ENCODE results near the gene SERAC1. TPM values are rescaled to one million over a fixed set of nuclear protein-coding genes. Genes with fewer than 3 reads are reported as not detected.

The SERAC1 gene
- total RNA-seq, 1 experiment from 2014 or later, result 7.6 TPM

DNA sequence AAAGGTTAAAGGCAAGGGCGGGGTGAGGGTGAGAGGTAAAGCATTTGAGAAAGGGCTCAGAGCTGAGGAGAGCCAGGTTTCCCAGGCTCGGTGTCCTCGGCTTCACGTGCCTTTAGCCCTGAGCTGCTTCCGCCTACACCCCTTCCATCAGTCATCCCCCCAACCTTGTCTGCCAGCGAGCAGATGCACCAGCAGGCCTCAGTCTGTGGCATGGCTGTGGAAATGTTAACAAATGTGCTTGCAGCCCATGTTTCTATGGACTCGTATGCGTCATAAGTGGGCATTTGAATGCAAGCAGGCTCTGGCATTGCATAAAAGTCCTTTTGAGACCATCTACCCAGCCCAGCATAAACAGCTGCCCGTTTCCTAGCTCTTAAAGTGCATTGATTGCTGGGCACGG, 97.5 kb downstream of the SERAC1 start:
- Mint-ChIP-seq H3K27me3 (ENCODE audit: low read depth) (no peaks in the 10 kb centered on the region), H3K4me3 (no peak overlapping the region), H3K27ac (peak overlapping the region in 1 of 3 experiments; percentile 86; a peak in 1 of 7 replicates), H3K9me3 (no peaks in the 10 kb centered on the region), H3K4me1 (peaks cover 4 to 17% of the 10 kb centered on the region in 2 experiments), H3K36me3 (ENCODE audit: insufficient read depth in 1 of 3, low read depth in 3 of 3) (peaks cover 0 to 63% (median 4%) of the 10 kb centered on the region in 3 experiments; a peak in 4 of 7 replicates)
- Histone ChIP-seq H2AFZ (ENCODE audit: low read length) (no peak overlapping the region), H2BK15ac (ENCODE audit: low read depth, low read length) (no peak overlapping the region), H2BK12ac (ENCODE audit: insufficient read length, low read depth, low read length) (no peak overlapping the region), H3K79me2 (ENCODE audit: insufficient read depth, low read length) (no peaks in the 10 kb centered on the region), H3T11ph (ENCODE audit: low read length) (no peak overlapping the region), H3K14ac (ENCODE audit: insufficient read depth, low read length) (no peak overlapping the region), H4K8ac (replicated peaks; ENCODE audit: insufficient read length, low read depth, low read length) (no peak overlapping the region), H3K56ac (ENCODE audit: insufficient read length, low read depth, low read length) (no peak overlapping the region), H4K91ac (ENCODE audit: insufficient read length, low read depth, low read length) (no peak overlapping the region), H2BK5ac (ENCODE audit: insufficient read length, low read length) (no peak overlapping the region), H4K20me1 (ENCODE audit: control insufficient read depth, insufficient read depth, insufficient read length) (no peaks in the 10 kb centered on the region), H2BK20ac (ENCODE audit: low read depth, low read length, poor library complexity, severe bottlenecking) (no peak overlapping the region), H4K5ac (ENCODE audit: insufficient read length, low read depth, low read length) (no peak overlapping the region), H2AK5ac (ENCODE audit: insufficient read length, low read length) (no peak overlapping the region), H3K4me1 (ENCODE audit: insufficient read depth, low read length) (no peaks in the 10 kb centered on the region), H3K4me2 (ENCODE audit: insufficient read depth, insufficient read length, low read length) (no peak overlapping the region), H3K23ac (ENCODE audit: insufficient read length, low read depth, low read length) (no peak overlapping the region), H3K27me3 (ENCODE audit: insufficient read depth, low read length) (no peaks in the 10 kb centered on the region), H3K4ac (ENCODE audit: low read depth, low read length) (no peak overlapping the region), H3K23me2 (ENCODE audit: insufficient read length, low read depth, low read length, poor library complexity, severe bottlenecking) (no peaks in the 10 kb centered on the region), H2BK120ac (ENCODE audit: low read depth, low read length, poor library complexity, severe bottlenecking) (no peak overlapping the region), H3K79me1 (ENCODE audit: insufficient read depth, low read depth, low read length, poor library complexity, severe bottlenecking) (no peaks in the 10 kb centered on the region), H3K9me3 (ENCODE audit: control insufficient read depth, low read depth, low read length) (no peaks in the 10 kb centered on the region), H3K27ac (ENCODE audit: insufficient read length, low read depth, low read length) (no peak overlapping the region), H3K18ac (ENCODE audit: insufficient read length, low read depth, low read length) (no peak overlapping the region), H3K9ac (ENCODE audit: extremely low read depth, insufficient read length, low read length) (no peak overlapping the region)
- no peak for TF ChIP-seq CTCF (conservative IDR thresholded peaks at IDR 0.05)
- no CpG with 5 or more reads among the region's 10 CpGs for WGBS (ENCODE audit: extremely low coverage, insufficient read length, low lambda C conversion rate)
- no peak for DNase-seq

All from H9 (cell line).